GM21717 (cell line): Measurements from ENCODE around the gene NARF.
"Not testable (repeated sequence)": the region's sequence is repeated elsewhere in the genome, so short reads cannot be mapped to it uniquely, and the experiment has no call there.

ENCODE experiments used
- ATAC-seq: cut with Tn5 transposase; IDR thresholded peaks from one replicate; pipeline ENCODE4 v1.9.1; 2021; ENCODE audit warnings: mild to moderate bottlenecking, moderate library complexity; ENCODE audit not compliant: unreplicated experiment

Gene NARF

GRCh38 chr17:82496529-82497434, 38.2 kb downstream of the NARF start:
- peak; percentile 47 for ATAC-seq

- ATAC-seq = no peak
Observed at GRCh38 chr17:82497483-82498405, 39.2 kb downstream of the NARF start.

- no peak for ATAC-seq
Observed at GRCh38 chr17:82502207-82502606, 43.7 kb downstream of the NARF start.

GRCh38 chr17:82503094-82503727, 44.7 kb downstream of the NARF start:
- no peak for ATAC-seq

- no peak for ATAC-seq
Observed at GRCh38 chr17:82503728-82504308, 45.3 kb downstream of the NARF start.

- no peak for ATAC-seq
Observed at GRCh38 chr17:82505296-82505695, 46.8 kb downstream of the NARF start.

GRCh38 chr17:82506402-82506801, 47.9 kb downstream of the NARF start:
- ATAC-seq = peak; percentile 73

GRCh38 chr17:82507631-82508175, 49.2 kb downstream of the NARF start:
- ATAC-seq = no peak

GRCh38 chr17:82511642-82512041, 53.1 kb downstream of the NARF start:
- not testable (repeated sequence) for ATAC-seq

- ATAC-seq = not testable (repeated sequence)
Observed at GRCh38 chr17:82513864-82514263, 55.3 kb downstream of the NARF start.

GRCh38 chr17:82517230-82517865, 58.8 kb downstream of the NARF start:
- no peak for ATAC-seq

GRCh38 chr17:82518826-82519810, 60.6 kb downstream of the NARF start, which contains the start of gene FOXK2:
FOXK2 (plus strand) TSS chr17:82519732; CDS start chr17:82519889, 157 bp downstream.
- ATAC-seq = peak; percentile 85

GRCh38 chr17:82519971-82520903, 61.7 kb downstream of the NARF start:
- no peak for ATAC-seq

GRCh38 chr17:82524540-82524939, 66.0 kb downstream of the NARF start:
- ATAC-seq = no peak

GRCh38 chr17:82525712-82526111, 67.2 kb downstream of the NARF start:
- ATAC-seq = no peak

- ATAC-seq = no peak
Observed at GRCh38 chr17:82527898-82528297, 69.4 kb downstream of the NARF start.

GRCh38 chr17:82528484-82529265, 70.1 kb downstream of the NARF start:
- ATAC-seq = no peak
